Psoas muscle (tissue), 8 donors: ENCODE measurements around the gene ERP27. TPM values are rescaled to one million over a fixed set of nuclear protein-coding genes. Genes with fewer than 3 reads are reported as not detected.

Experiments
- ATAC-seq, 4 donors: fragments of 200-7000 bp; cut with Tn5 transposase; one replicate each; pipeline ENCODE4 v1.9.1; 2020; ENCODE audit warnings: moderate library complexity in 3 of 4, mild to moderate bottlenecking in 2 of 4
- DNase-seq, 2 donors: peaks; one replicate each; pipeline ENCODE4 v3.0.0-alpha.2; 2020
- H3K27ac ChIP-seq: fragments of 200-600 bp; one replicate; pipeline ENCODE4 v1.8.0; 2022
- H3K27me3 ChIP-seq, 3 donors: fragments of 200-600 bp in 1 of 3; one replicate each; pipeline versions ENCODE4 v1.6.1 to v1.8.0; 2013 to 2022; ENCODE audit warnings: low read length in 2 of 3, mild to moderate bottlenecking in 2 of 3, moderate library complexity in 1 of 3; ENCODE audit not compliant: insufficient read depth in 3 of 3
- H3K36me3 ChIP-seq, 2 donors: fragments of 200-600 bp in 1 of 2; one replicate each; pipeline versions ENCODE4 v1.6.1 to v1.8.0; 2013 to 2022; ENCODE audit warnings: low read depth in 1 of 2, mild to moderate bottlenecking in 1 of 2, moderate library complexity in 1 of 2; ENCODE audit not compliant: insufficient read depth in 1 of 2
- H3K4me1 ChIP-seq: fragments of 200-600 bp; one replicate; pipeline ENCODE4 v1.8.0; 2022
- H3K4me3 ChIP-seq: fragments of 200-600 bp; one replicate; pipeline ENCODE4 v1.8.0; 2022; ENCODE audit warnings: mild to moderate bottlenecking
- H3K9me3 ChIP-seq: fragments of 200-600 bp; one replicate; pipeline ENCODE4 v1.8.0; 2022
- CTCF ChIP-seq: fragments of 200-600 bp; IDR thresholded peaks from one replicate; pipeline ENCODE4 v1.8.0; 2022; ENCODE audit warnings: antibody characterized with exemption
- WGBS, 3 donors: extraction: QIAGEN DNeasy Blood & Tissue Kit; methylation state at CpG; one replicate each; pipeline versions ENCODE4 v1.1.6 to v1.1.7; 2013; 5-methylcytosine and 5-hydroxymethylcytosine counted together
- intact Hi-C, 2 donors: fragments of 100-400 bp; cut with DNase I; formaldehyde crosslinking; loops; one replicate each; pipeline versions ENCODE4 v1.11.0 to v1.14.2; 2022
- polyA plus RNA-seq, 3 donors: library from polyadenylated mRNA; stranded (reverse); fragments of 200-250 nt; gene quantifications; one replicate each; pipeline ENCODE4 v1.2.3, GENCODE V29; 2013
- total RNA-seq, 4 donors: library from RNA; stranded (reverse); fragmentation: NEBNext Ultra II Directional in 2 of 4; extraction: Animal tissue kit (Norgen Biotek cat#: 25700) in 2 of 4; gene quantifications; one replicate each; pipeline versions ENCODE4 v1.2.1 to v1.2.4, GENCODE V29; 2021 to 2023
- donor health status: healthy with polysubstance abuse.
- donor health status: DM: no; HTN: no; CAD: no; lungs with moderate emphysema.
- donor health status: Bipolar disorder and iron deficiency.
- donor health status: healthy.
- donor health status: DM: yes; HTN: yes; CAD: no.
- donor health status: DM: no; HTN: no; CAD: no.
- donor health status: DM: no; HTN: no; CAD: no.
- donor health status: DM: yes; HTN: yes; CAD: no.

The ERP27 gene
- total and polyA plus RNA-seq, 7 donors: 0.05 to 0.42 (median 0.13) TPM; not detected in 1

GRCh38 chr12:14915736-14916135 is 22.6 kb downstream of the ERP27 start:
- Histone ChIP-seq H3K4me1 (no peaks in the 10 kb centered on the region), H3K4me3 (no peak overlapping the region), H3K27ac (no peak overlapping the region), H3K36me3 (no peaks in the 10 kb centered on the region), H3K9me3 (no peaks in the 10 kb centered on the region), H3K27me3 (no peaks in the 10 kb centered on the region)
- ATAC-seq (no peak), DNase-seq (no peak)
- WGBS, 3 donors: 34 to 38% (median 37%) methylated on average over 2 of the region's 2 CpGs
- TF ChIP-seq CTCF: no peak
- intact Hi-C loops: no loop called here

- intact Hi-C loops: no loop called here
- Histone ChIP-seq H3K36me3 (no peaks in the 10 kb centered on the region), H3K27ac (no peak overlapping the region), H3K4me1 (no peaks in the 10 kb centered on the region), H3K4me3 (no peak overlapping the region), H3K27me3 (no peaks in the 10 kb centered on the region), H3K9me3 (no peaks in the 10 kb centered on the region)
- DNase-seq (no peak), ATAC-seq (no peak)
- no peak for TF ChIP-seq CTCF
- 40 to 54% (median 50%) methylated on average over 4 of the region's 4 CpGs for WGBS, 3 donors
Observed at GRCh38 chr12:14913381-14913781, 25.0 kb downstream of the ERP27 start.

GRCh38 chr12:14911131-14911530 is 27.2 kb downstream of the ERP27 start:
- intact Hi-C loops: no loop called here
- 25 to 88% (median 62%) methylated on average over 2 of the region's 2 CpGs for WGBS, 3 donors
- Histone ChIP-seq H3K9me3 (no peaks in the 10 kb centered on the region), H3K27me3 (no peaks in the 10 kb centered on the region), H3K27ac (no peak overlapping the region), H3K4me1 (no peaks in the 10 kb centered on the region), H3K36me3 (no peaks in the 10 kb centered on the region), H3K4me3 (no peak overlapping the region)
- TF ChIP-seq CTCF: no peak
- DNase-seq (no peak), ATAC-seq (no peak)

GRCh38 chr12:14910090-14910915 is 28.0 kb downstream of the ERP27 start:
- 83 to 90% (median 84%) methylated on average over 5 of the region's 5 CpGs for WGBS, 3 donors
- no peaks in the 10 kb centered on the region for H3K27me3 ChIP-seq

More at GRCh38 chr12:14910090-14910915, 28.0 kb downstream of the ERP27 start:
- no peak overlapping the region for H3K4me3 ChIP-seq
- H3K4me1 ChIP-seq: no peaks in the 10 kb centered on the region
- H3K36me3 ChIP-seq: no peaks in the 10 kb centered on the region
- intact Hi-C loops: no loop called here
- no peak for DNase-seq
- H3K27ac ChIP-seq: no peak overlapping the region
- no peaks in the 10 kb centered on the region for H3K9me3 ChIP-seq
- TF ChIP-seq CTCF: no peak
- ATAC-seq: no peak
